Measurements from ENCODE around the gene HOXB9.

Gene HOXB9

DNA sequence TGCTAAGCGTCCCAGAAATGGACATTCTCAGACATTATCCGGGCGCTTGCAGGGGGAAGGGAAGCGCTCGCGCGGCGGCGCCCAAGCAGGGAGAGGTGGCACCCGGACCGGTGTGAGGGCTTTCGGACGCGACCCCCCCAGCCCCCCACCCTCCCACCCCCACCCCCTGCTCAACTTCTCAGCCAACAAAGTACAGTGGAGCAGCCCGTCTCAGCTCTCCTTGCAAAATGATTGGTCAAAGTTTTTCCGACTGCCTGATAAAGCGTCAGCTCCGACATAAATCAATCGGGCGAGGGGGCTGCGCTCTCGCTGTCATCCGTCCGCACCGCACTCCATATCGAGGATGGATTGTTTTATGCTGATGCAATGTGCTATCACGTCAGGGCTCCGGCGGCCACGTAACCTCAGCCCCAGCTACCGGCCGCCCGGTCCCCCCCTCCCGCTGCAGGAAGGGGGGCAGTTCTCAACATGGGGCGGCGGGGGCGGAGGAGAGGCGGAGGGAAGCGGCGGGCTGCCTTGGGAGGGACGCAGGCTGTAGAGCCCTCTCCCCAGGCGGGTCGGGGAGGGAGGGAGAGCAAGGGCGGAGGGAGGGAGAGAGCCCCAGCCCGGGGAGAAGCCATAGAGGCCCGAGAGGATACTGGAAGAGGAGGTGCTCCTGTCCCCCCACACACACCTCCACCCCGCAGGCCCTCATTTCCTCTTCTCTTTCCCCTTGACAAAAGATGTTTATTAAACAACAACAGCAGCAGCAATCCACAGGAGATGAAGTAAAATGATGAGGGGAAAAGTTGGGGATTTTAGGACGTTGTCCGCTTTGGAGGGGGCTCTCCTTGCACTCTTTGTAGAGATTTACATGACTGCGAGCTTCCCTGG, at the start of gene HOXB9:
TSS of gene HOXB9 (minus strand) at position 114 of the 873 bp plus-strand sequence. CDS start at position 25, 89 bp downstream.
- DNase-seq: peak; percentile 51

- no peak for DNase-seq
Observed at GRCh38 chr17:48672340-48672739, 46.2 kb upstream of the HOXB9 start.

DNA sequence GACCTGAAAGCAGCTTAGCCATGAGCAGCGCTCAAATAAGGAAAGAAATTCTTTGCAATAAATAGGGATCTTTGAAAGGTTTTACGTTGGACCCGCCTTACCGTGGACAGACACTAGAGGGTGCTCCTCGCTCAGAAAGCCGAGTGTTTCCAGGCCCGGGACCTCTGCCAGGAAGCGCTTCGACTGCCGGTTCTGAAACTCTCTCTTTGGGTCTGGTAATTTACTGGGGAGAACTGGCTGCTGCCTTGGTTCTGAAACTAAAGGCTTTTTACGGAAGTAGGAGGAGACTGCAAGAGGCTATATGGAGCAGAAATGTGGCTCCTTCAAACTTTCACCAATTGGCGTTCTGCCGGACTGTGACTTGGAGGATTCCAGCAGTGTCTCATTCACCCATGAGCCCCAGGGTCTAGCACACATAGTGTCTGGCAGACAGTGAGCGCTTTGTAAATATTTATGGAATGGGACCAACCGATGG, 45.6 kb upstream of the HOXB9 start:
- DNase-seq: peak; percentile 71

- no peak for DNase-seq
Observed at GRCh38 chr17:48663134-48663924, 37.2 kb upstream of the HOXB9 start.

DNA sequence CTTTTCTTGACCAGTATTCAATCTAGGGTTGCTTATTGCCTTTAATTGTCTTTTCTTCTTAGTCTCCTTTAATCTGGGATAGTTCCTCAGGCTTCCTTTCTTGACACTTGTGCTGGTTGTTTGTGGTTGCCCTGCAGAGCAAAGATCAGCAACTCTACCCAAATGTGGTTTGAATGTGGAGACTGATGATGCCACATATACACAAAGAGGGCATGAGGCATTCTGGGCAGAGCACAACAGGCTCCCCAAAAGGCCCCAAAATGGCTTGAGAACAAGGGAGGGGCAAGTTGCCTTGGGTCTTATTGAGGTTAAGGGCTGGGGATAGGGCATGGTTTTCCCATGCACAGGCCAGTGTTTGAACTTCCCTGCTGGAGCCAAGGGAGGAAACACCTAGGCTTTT, 29.8 kb upstream of the HOXB9 start:
- no peak for DNase-seq

DNA sequence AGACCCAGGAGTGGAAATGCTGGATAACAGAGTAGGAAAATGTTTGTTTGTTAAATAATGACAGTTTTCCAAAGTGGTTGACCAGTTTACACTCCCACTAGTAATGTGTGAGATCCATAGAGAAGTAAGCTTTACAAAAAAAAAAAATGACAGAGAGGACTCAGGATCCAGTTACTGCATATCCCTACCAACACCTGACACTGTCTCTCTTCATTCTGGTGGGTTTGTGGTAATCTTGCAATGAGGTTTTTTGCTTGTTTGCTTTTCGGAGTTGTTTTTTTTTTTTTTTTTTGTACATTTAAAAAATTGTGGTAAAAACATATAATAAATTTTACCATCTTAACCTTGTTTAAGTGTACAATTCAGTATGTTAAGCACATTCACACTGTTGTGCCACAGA, 23.6 kb upstream of the HOXB9 start:
- no peak for DNase-seq

- DNase-seq: no peak
Observed at GRCh38 chr17:48647963-48648245, 21.7 kb upstream of the HOXB9 start.

- no peak for DNase-seq
Observed at GRCh38 chr17:48647103-48647962, 21.2 kb upstream of the HOXB9 start.

DNA sequence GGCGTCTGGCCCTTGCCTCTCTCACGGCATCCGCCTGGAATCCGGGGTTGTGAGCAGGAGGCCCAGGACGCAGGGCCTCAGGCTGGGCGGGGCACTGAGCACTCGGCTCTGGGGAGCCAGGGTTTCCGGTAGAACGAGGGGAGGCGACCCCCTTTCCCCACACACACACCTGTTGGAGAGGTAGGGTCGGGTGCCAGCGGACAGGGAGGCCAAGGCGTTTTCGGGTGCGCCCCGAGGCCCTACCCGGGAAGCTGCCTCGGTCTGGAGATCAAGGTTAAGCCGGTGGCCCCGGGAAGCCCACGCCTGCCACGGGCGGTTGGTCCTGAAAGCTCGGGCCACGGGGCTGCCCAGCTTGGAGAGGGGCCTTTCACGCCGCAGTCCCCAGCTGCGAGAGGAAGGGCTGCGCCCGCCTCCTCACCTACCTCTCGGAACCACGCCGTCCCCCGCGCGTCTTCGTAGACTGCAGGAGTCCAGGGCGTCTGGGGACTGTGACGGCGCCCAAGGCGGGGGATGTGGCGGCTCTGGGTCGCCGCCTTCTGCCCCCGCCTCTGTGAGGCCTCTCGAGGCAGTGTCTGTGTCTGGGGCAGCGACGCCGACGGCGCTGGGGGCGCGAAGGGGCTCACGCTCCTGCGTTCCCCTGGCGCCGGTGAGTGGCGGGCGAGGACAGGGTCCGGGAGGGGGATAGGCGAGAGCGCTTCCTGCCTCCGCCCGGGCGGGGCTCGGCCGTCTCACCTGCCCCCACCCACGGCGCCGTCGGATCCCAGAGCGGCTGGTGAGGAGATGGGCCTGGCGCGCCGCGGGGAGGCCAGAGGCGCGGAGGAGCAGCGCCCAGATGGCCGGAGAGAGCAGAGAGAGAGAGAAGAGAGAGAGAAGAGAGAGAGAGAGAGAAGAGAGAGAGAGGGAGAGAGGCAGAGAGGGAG, 20.3 kb upstream of the HOXB9 start:
- DNase-seq: peak; percentile 47

DNA sequence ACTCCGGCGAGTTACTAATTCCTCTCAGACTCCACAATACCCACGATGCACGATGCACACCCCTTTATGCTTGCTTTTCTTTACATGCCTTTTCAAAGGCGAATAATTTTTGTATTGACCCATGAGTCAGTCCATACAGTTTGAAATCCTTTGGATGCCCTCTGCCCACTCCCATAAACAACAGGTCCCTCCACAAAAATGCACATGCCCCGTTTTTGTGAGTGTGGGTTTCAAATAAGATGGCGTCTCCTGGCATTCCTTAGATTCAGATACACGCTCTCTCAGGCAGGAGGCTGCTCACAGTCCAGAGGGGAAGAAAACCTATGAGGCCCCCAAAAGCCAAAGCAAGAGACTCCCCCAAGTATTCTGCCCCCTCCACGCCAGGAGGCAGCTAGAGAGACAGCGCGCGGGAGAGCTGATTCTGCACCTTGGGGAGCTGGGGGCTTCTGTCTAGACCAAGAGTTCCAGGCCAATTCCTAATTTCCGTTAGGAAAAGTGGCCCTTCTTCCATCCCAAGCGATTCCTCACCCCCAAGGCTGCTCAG, 19.6 kb upstream of the HOXB9 start:
- no peak for DNase-seq

DNA sequence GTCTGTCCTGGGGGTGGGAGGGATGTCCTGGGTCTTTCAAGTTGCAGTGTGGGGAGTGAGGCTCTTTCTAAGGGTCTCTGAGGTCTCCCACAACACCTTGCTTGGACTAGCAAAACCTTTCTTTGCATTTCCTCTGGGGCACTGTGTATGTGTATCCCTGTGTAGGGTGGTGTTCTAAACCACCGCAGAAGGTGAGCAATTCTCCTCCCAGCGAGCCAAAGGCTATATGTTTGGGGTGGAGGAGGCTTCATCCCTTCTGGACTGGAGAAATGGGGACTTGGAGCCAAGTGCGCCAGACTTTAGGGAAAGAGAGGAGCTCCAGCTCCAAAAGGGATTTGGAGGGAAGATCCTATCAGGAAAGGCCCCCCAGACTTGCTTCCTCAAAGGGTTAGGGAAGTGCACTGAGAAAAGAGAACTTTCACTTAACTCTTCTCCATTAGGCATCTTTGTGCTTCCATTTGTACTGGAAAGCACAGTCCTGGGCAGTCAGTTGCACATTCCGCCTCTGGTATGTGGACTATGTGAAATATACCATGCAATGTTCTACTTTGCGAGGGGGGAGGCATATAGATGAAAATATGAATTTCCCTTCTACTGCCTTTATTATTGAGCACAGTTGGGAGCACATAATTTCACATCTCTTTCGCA, 18.9 kb upstream of the HOXB9 start:
- DNase-seq: no peak

- DNase-seq: no peak
Observed at GRCh38 chr17:48644159-48644558, 18.0 kb upstream of the HOXB9 start.

DNA sequence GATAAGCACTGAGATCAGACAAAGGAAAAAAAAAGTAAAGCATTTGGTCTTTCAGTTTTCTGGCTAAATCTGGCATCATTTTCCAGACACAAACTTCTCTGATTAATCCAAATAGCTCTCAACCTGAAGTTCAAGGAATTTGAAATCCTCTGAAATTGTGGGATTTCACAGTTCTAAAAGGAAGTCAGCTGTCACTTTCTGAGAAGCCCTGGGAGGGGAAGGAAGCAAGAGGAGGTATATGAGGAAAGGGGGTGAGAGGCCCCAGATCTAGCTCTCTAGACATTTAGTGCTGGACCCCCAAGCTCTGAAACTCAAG, 17.5 kb upstream of the HOXB9 start:
- DNase-seq: no peak

- DNase-seq: no peak
Observed at GRCh38 chr17:48642843-48643696, 16.9 kb upstream of the HOXB9 start.

DNA sequence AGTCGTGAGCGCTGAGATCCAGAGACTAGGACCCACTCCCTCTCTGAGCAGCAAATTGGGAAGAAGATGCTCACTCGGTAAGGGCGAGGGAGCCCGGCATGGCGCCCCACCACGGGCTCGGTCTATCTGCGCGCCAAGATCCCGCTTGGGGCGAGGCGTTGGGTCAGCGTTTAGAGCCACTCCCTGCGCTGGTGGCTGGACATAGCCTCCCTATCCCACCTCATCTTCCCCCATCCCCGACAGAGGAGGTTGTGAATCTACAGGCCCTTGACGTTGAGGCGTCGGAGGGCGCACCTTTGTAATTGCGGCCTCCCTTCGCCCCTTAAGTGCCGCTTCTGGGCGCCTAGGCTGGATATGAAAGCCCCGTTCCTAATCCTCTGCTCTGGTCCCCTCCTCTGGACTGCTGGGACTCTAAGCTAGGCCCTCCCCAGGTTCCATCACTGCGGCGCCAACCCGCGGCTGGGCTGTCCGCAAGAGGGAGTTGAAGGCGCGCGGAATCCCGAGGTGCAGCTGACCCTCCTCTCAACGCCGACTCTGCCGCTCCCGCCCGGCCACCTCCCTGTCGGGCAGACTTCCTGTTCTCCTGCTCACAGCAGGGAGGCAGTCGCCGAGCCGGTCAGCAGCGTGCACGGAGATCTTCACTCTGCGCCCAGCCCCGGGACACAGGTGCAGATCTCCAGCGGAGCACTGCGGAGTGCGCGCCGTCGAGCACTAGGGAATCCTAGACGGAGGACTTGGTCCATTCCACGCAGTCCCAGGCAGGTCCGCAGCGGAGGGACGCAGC, 16.1 kb upstream of the HOXB9 start:
- DNase-seq: no peak

DNA sequence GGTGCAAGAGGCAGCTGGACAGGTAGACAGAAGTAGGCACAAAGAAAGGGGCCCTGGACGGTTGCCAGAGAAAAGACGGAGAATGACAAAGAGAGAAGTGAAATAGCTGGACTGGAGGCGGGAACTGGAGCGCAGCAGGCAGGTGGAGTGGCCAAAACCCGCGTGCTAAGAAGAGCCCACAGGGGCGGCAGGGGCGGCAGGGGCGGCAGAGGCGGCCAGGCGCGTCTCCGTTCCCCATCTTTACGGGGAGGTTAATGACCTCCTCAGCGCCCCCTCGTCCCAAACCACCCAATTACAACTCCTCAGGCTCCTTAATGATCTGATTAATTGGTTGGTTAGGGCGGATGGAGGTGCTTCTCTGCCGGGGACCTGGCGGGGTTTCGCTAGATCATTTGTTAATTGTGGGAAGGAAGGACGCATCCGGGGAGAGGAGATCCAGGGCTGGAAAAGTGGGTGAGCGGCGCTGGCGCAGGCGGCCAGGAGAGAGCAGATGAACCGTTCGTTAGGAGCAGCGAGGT, 15.4 kb upstream of the HOXB9 start:
- no peak for DNase-seq

- no peak for DNase-seq
Observed at GRCh38 chr17:48640858-48641180, 14.7 kb upstream of the HOXB9 start.

DNA sequence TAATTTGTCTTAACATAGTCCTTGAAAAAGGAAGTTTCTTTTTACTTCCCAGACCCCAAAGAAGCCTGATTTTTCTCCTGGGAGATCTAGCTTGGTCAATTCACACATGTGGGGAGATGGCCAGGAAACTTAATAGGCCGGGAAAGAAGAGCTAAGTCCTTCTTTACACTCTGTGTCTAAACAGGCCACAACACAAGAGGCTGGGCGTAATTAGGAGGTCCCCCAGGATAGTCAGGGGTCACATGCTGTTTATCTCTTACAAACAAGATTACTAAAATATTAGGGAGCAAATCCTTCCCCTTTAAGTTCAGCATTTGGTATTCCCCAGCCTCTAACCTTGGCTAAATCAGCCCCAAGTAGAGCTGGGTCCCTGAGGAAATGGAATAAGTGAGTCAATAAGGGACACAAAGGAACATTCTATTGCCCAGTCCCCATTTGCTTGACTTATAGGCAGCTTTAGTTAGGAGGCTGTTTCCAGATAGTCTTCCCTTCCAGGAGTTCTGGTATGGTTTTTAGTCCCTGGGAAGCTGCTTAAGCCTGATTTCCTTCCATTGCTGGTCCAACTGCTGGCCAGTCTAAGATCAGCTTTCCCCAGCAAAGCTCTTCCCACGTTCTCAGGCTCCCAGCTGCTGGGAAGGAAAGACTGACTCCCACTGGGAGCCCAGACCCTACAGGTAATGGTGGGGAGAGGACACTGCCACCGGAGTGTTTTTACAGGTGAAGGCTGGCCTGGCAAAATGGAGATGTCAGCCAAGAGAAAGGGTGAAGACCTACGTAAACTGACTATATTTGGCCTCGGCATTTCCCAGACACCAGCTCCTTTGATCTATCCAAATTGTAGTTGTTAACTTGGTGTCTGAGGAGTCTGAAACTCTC, 14.1 kb upstream of the HOXB9 start:
- DNase-seq: no peak

Data from CD4-positive, alpha-beta T cell treated with Interleukin-10 for 1 hour (primary cell).